SU-DHL-6 (cell line): Measurements from ENCODE around the gene RORC.

ENCODE experiments used
- H2AFZ ChIP-seq: fragments of 200-600 bp; sonication (generic); 2 replicates; pipeline ENCODE4 v1.6.1; 2014; ENCODE audit warnings: low read depth, mild to moderate bottlenecking, moderate library complexity, mixed read lengths, antibody characterized with exemption, low read length; ENCODE audit not compliant: severe bottlenecking
- H3F3A ChIP-seq: fragments of 200-600 bp; shearing (Covaris generic); 2 replicates; pipeline ENCODE4 v1.6.0; 2016; ENCODE audit warnings: antibody characterized with exemption, mild to moderate bottlenecking; ENCODE audit not compliant: insufficient read depth
- H3K27ac ChIP-seq: fragments of 200-600 bp; sonication (generic); 2 replicates; pipeline ENCODE4 v1.5.1; 2016; ENCODE audit warnings: low read depth, mild to moderate bottlenecking, low read length, moderate library complexity, mixed read lengths
- H3K27me3 ChIP-seq: fragments of 200-600 bp; sonication (generic), shearing (Covaris generic); 2 replicates; pipeline ENCODE4 v1.6.0; 2014; ENCODE audit warnings: mild to moderate bottlenecking, low read length
- H3K36me3 ChIP-seq: fragments of 200-600 bp; sonication (generic); 2 replicates; pipeline ENCODE4 v1.6.1; 2014; ENCODE audit warnings: mild to moderate bottlenecking, low read length, mixed read lengths
- H3K4me2 ChIP-seq: fragments of 300-600, 200-600 bp; shearing (Covaris generic), sonication (generic); 2 replicates; pipeline ENCODE4 v1.6.0; 2014; ENCODE audit warnings: low read length, low read depth, mild to moderate bottlenecking; ENCODE audit not compliant: poor library complexity, severe bottlenecking
- H3K4me3 ChIP-seq: fragments of 200-600 bp; sonication (generic); 2 replicates; pipeline ENCODE4 v1.5.1; 2014; ENCODE audit warnings: antibody characterized with exemption, low read length, mild to moderate bottlenecking, mixed read lengths; ENCODE audit not compliant: insufficient read depth, poor library complexity, severe bottlenecking
- H3K79me2 ChIP-seq: fragments of 200-600 bp; sonication (generic); 2 replicates; pipeline ENCODE4 v1.6.1; 2014; ENCODE audit warnings: mild to moderate bottlenecking, low read length, moderate library complexity; ENCODE audit not compliant: insufficient read depth
- H3K9ac ChIP-seq: fragments of 200-600 bp; sonication (generic); 2 replicates; pipeline ENCODE4 v1.7.0; 2014; ENCODE audit warnings: mild to moderate bottlenecking, low read length
- H3K9me2 ChIP-seq: fragments of 200-600 bp; sonication (generic); replicated peaks from 2 replicates; pipeline ENCODE4 v1.6.1; 2014; ENCODE audit warnings: low read length; ENCODE audit not compliant: insufficient read depth
- H3K9me3 ChIP-seq: fragments of 200-600 bp; sonication (generic); 2 replicates; pipeline ENCODE4 v1.6.1; 2014; ENCODE audit warnings: low read length, mixed read lengths; ENCODE audit not compliant: insufficient read depth
- H4K20me1 ChIP-seq: fragments of 200-600 bp; sonication (generic); 2 replicates; pipeline ENCODE4 v1.6.1; 2014; ENCODE audit warnings: low read depth, mild to moderate bottlenecking, antibody characterized with exemption, low read length, moderate library complexity, mixed read lengths
- EZH2phosphoT487 ChIP-seq: fragments of 200-600 bp; sonication (generic), shearing (Covaris generic); conservative IDR thresholded peaks from 2 replicates; pipeline ENCODE4 v1.6.1; 2018; ENCODE audit warnings: mild to moderate bottlenecking, antibody characterized with exemption, low read length, moderate library complexity, mixed read lengths
- TF ChIP-seq, protein P1 (sequence below): fragments of 200-600 bp; sonication (generic); IDR thresholded peaks from one replicate; pipeline ENCODE4 v1.5.1; 2017; ENCODE audit warnings: antibody characterized with exemption, mild to moderate bottlenecking, low read length, moderate library complexity; ENCODE audit not compliant: insufficient read depth, poor library complexity, severe bottlenecking

Gene RORC

GRCh38 chr1:151828921-151829320 lies 2.7 kb downstream of the RORC start:
- no peak overlapping the region for H3K4me2 ChIP-seq
- H2AFZ ChIP-seq, result no peak overlapping the region
- H3K9me2 ChIP-seq, result no peaks in the 10 kb centered on the region
- no peak overlapping the region for H3K27ac ChIP-seq
- no peaks in the 10 kb centered on the region for H3K36me3 ChIP-seq
- H3K27me3 ChIP-seq, result no peaks in the 10 kb centered on the region
- H4K20me1 ChIP-seq, result no peaks in the 10 kb centered on the region
- no peaks in the 10 kb centered on the region for H3K79me2 ChIP-seq
- TF ChIP-seq, protein P1, sequence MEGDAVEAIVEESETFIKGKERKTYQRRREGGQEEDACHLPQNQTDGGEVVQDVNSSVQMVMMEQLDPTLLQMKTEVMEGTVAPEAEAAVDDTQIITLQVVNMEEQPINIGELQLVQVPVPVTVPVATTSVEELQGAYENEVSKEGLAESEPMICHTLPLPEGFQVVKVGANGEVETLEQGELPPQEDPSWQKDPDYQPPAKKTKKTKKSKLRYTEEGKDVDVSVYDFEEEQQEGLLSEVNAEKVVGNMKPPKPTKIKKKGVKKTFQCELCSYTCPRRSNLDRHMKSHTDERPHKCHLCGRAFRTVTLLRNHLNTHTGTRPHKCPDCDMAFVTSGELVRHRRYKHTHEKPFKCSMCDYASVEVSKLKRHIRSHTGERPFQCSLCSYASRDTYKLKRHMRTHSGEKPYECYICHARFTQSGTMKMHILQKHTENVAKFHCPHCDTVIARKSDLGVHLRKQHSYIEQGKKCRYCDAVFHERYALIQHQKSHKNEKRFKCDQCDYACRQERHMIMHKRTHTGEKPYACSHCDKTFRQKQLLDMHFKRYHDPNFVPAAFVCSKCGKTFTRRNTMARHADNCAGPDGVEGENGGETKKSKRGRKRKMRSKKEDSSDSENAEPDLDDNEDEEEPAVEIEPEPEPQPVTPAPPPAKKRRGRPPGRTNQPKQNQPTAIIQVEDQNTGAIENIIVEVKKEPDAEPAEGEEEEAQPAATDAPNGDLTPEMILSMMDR, result no peak
- no peak for TF ChIP-seq EZH2phosphoT487
- no peak overlapping the region for H3K4me3 ChIP-seq
- H3K9me3 ChIP-seq, result no peaks in the 10 kb centered on the region
- no peaks in the 10 kb centered on the region for H3F3A ChIP-seq
- no peak overlapping the region for H3K9ac ChIP-seq

DNA sequence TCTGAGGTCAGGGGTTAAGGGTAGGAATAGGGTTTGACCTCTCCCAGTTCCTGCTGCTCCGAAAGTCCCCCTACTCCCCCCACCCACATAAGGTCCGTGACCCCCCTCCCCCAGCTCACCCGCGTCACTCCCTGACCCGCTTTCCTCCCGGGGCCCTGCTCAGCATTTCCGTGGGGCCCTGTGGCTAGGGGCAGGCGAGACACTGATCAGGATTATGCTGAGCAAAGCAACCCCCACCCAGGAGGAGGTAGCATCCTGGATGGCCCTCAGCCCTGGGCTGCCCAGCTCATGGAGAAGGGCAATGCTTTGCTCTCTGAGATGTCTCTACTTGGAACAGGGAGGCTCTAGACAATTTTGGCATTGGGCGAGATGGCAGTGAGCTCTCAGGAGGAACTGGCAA lies 3.7 kb downstream of the RORC start:
- no peaks in the 10 kb centered on the region for H3K36me3 ChIP-seq
- H3K4me2 ChIP-seq, result no peak overlapping the region
- no peaks in the 10 kb centered on the region for H3K9me2 ChIP-seq
- H3K79me2 ChIP-seq, result no peaks in the 10 kb centered on the region
- H3K9me3 ChIP-seq, result no peaks in the 10 kb centered on the region
- no peak overlapping the region for H2AFZ ChIP-seq
- no peak overlapping the region for H3K4me3 ChIP-seq
- H3K27me3 ChIP-seq, result no peaks in the 10 kb centered on the region
- H3K9ac ChIP-seq, result no peak overlapping the region
- no peaks in the 10 kb centered on the region for H4K20me1 ChIP-seq
- no peak for TF ChIP-seq EZH2phosphoT487
- TF ChIP-seq, protein P1, result no peak
- no peaks in the 10 kb centered on the region for H3F3A ChIP-seq
- H3K27ac ChIP-seq, result no peak overlapping the region

DNA sequence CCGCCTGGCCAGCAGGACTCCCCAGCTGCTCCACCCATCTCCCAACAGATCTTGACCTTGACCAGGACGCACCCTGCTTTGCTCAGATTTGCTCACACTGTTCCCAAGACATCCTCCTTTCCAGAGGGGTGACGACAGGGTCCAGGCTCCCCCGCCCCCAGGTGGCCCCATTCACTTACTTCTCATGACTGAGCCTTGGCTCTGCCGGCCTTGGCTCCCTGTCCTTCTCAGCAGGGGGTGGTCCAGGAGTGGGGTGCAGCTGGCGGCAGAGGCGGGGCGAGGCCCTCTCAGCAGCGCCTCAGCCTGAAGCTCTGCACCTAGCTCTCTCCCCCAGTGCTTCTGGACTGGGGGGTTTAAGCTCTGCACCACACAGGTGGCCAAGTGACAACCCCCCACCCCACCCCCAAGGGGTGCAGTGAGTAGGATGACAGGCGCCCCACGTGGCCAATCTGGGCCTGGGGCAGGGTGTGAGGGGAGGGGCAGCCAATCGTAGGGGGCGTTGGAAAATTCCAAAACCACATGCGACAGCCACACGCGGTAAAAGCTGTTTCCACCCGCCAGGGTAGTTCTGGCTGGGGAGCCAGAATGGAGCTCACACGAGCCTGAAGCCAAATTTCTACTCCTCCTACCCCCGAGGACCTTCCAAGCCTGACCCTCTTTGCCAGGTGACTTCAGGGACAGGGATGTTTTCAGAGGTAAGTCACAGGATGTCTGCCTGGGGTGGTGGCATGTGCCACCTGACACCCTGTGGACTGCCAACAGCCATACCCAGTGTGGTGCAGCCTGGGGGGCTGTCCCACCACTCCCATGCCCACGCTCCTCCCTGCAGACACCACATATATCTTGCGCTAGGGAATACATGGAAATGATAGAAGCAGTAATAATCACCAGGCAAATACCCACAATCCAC lies 5.6 kb downstream of the RORC start:
- Histone ChIP-seq H3K36me3 (no peaks in the 10 kb centered on the region), H3K9me2 (no peaks in the 10 kb centered on the region), H3K27me3 (no peaks in the 10 kb centered on the region), H4K20me1 (no peaks in the 10 kb centered on the region), H3F3A (no peaks in the 10 kb centered on the region), H3K4me3 (no peak overlapping the region), H3K79me2 (no peaks in the 10 kb centered on the region), H3K27ac (no peak overlapping the region), H3K9me3 (no peaks in the 10 kb centered on the region), H3K4me2 (no peak overlapping the region), H3K9ac (no peak overlapping the region), H2AFZ (no peak overlapping the region)
- TF ChIP-seq, protein P1, result no peak
- no peak for TF ChIP-seq EZH2phosphoT487
